Liver (tissue), 3 donors: ENCODE data around the gene RAB6C.
"Not testable (repeated sequence)": the region's sequence is repeated elsewhere in the genome, so short reads cannot be mapped to it uniquely, and the experiment has no call there.

Source experiments
- EGR1 ChIP-seq, 2 donors: IDR thresholded peaks; 2 replicates each; pipeline ENCODE4 v1.6.1; 2016 to 2018; ENCODE audit warnings: antibody characterized with exemption in 2 of 2, low read depth in 2 of 2
- HNF4A ChIP-seq, 2 donors: conservative IDR thresholded peaks; 2 replicates each; pipeline ENCODE4 v1.6.1; 2016; ENCODE audit warnings: antibody characterized with exemption in 2 of 2, mild to moderate bottlenecking in 2 of 2
- HNF4G ChIP-seq: IDR thresholded peaks from 2 replicates; pipeline ENCODE4 v1.6.1; 2016; ENCODE audit warnings: antibody characterized with exemption
- JUND ChIP-seq, 2 donors: IDR thresholded peaks; 2 replicates each; pipeline ENCODE4 v1.6.1; 2016; ENCODE audit warnings: antibody characterized with exemption in 2 of 2
- MAX ChIP-seq: IDR thresholded peaks from 2 replicates; pipeline ENCODE4 v1.6.1; 2016; ENCODE audit warnings: antibody characterized with exemption
- RAD21 ChIP-seq, 2 donors: IDR thresholded peaks; 2 replicates each; pipeline ENCODE4 v1.6.1; 2016; ENCODE audit warnings: antibody characterized with exemption in 2 of 2, mild to moderate bottlenecking in 2 of 2
- REST ChIP-seq: IDR thresholded peaks from 2 replicates; pipeline ENCODE4 v1.6.1; 2016; ENCODE audit warnings: antibody characterized with exemption, mild to moderate bottlenecking
- TAF1 ChIP-seq: conservative IDR thresholded peaks from 2 replicates; pipeline ENCODE4 v1.6.1; 2016; ENCODE audit warnings: antibody characterized with exemption, mild to moderate bottlenecking
- YY1 ChIP-seq: IDR thresholded peaks from 2 replicates; pipeline ENCODE4 v1.6.1; 2016; ENCODE audit warnings: antibody characterized with exemption, mild to moderate bottlenecking
- TF ChIP-seq, protein P1 (sequence below): fragments of 150-350 bp; IDR thresholded peaks from 2 replicates; pipeline ENCODE4 v1.5.1; 2017; ENCODE audit warnings: improper control_type of control experiment, low read depth, low read length; ENCODE audit not compliant: missing input control
- TF ChIP-seq, protein P2 (sequence below): IDR thresholded peaks from 2 replicates; pipeline ENCODE4 v1.6.1; 2016; ENCODE audit warnings: antibody characterized with exemption
- donor health status: healthy.
- donor health status: healthy.

- TF ChIP-seq, protein P1, sequence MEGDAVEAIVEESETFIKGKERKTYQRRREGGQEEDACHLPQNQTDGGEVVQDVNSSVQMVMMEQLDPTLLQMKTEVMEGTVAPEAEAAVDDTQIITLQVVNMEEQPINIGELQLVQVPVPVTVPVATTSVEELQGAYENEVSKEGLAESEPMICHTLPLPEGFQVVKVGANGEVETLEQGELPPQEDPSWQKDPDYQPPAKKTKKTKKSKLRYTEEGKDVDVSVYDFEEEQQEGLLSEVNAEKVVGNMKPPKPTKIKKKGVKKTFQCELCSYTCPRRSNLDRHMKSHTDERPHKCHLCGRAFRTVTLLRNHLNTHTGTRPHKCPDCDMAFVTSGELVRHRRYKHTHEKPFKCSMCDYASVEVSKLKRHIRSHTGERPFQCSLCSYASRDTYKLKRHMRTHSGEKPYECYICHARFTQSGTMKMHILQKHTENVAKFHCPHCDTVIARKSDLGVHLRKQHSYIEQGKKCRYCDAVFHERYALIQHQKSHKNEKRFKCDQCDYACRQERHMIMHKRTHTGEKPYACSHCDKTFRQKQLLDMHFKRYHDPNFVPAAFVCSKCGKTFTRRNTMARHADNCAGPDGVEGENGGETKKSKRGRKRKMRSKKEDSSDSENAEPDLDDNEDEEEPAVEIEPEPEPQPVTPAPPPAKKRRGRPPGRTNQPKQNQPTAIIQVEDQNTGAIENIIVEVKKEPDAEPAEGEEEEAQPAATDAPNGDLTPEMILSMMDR = not testable (repeated sequence)
- not testable (repeated sequence) for TF ChIP-seq JUND (IDR thresholded peaks at IDR 0.05); MAX; YY1; EGR1 (IDR thresholded peaks at IDR 0.05; ENCODE audit: low read depth in 2 of 2); REST; TAF1; RAD21 (IDR thresholded peaks at IDR 0.05); HNF4A (conservative IDR thresholded peaks at IDR 0.05); HNF4G
- TF ChIP-seq, protein P2, sequence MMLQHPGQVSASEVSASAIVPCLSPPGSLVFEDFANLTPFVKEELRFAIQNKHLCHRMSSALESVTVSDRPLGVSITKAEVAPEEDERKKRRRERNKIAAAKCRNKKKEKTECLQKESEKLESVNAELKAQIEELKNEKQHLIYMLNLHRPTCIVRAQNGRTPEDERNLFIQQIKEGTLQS = not testable (repeated sequence)
These were observed 31.8 kb upstream of the RAB6C start for GRCh38 chr2:129947712-129948111.
